CD4-positive, alpha-beta T cell treated with Interleukin-21 for 1 hour (primary cell): ENCODE data around the gene DDIT3.
"Not testable (repeated sequence)": the region's sequence is repeated elsewhere in the genome, so short reads cannot be mapped to it uniquely, and the experiment has no call there.

ENCODE experiments used
- DNase-seq: peaks from one replicate; pipeline ENCODE4 v3.0.0-alpha.2; 2020

The DDIT3 gene

DNA sequence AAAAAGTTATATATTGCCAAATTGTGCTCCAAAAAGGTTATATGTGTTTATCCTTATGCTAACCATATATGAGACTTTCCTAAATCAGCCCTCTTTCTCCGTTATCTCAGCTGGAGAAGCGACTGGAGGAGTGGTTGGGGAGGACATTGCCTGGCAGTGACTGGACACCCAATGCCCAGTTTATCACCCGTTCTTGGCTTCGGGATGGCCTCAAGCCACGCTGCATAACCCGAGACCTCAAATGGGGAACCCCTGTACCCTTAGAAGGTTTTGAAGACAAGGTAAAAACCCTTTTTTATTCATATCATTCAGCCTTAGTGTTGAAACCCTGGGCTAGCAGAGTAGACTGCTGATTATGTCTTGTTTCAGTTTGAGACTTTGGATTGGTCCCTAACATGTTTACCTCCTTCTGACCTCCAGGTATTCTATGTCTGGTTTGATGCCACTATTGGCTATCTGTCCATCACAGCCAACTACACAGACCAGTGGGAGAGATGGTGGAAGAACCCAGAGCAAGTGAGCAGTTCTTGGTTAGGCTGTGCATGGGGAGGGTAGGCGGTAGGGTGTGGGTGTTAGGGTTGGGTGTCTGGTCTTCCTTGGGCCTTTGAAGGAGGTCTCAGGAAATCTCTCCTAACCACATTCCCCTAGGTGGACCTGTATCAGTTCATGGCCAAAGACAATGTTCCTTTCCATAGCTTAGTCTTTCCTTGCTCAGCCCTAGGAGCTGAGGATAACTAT, 8.6 kb downstream of the DDIT3 start:
- no peak for DNase-seq

DNA sequence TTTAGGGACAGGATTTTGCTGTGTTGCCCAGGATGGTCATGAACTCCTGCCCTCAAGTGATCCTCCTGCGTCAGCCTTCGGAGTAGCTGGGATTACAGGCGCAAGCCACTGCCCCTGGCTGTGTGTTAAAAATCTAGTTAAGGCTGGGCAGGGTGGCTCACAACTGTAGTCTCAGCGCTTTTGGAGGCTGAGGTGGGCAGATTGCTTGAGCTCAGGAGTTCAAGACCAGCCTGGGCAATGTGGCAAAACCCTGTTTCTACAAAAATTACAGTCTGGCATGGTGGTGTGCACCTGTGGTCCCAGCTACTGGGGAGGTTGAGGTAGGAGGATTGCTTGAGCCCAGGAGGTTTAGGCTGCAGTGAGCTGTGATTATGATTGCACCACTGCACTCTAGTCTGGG, 9.2 kb downstream of the DDIT3 start:
- DNase-seq, result no peak

DNA sequence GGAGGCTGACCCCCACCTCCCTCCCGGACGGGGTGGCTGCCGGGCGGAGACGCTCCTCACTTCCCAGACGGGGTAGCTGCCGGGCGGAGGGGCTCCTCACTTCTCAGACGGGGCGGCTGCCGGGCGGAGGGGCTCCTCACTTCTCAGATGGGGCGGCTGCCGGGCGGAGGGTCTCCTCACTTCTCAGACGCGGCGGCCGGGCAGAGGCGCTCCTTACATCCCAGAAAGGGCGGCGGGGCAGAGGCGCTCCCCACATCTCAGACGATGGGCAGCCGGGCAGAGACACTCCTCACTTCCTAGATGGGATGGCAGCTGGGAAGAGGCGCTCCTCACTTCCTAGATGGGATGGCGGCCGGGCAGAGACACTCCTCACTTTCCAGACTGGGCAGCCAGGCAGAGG, 12.5 kb downstream of the DDIT3 start:
- not testable (repeated sequence) for DNase-seq

DNA sequence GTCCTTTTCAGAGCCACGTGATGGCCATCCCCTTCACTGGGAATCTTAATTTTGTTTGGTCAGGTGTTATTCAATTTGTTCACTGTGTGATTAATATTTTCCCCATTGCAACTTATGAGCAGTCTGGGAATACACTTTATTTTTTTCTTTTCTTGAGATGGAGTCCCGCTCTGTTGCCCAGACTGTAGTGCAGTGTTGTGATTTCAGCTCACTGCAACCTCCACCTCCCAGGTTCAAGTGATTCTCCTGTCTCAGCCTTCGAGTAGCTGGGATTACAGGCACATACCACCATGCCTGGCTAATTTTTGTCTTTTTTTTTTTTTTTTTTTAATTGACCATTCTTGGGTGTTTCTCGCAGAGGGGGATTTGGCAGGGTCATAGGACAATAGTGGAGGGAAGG, 13.8 kb downstream of the DDIT3 start:
- DNase-seq, result not testable (repeated sequence)

DNA sequence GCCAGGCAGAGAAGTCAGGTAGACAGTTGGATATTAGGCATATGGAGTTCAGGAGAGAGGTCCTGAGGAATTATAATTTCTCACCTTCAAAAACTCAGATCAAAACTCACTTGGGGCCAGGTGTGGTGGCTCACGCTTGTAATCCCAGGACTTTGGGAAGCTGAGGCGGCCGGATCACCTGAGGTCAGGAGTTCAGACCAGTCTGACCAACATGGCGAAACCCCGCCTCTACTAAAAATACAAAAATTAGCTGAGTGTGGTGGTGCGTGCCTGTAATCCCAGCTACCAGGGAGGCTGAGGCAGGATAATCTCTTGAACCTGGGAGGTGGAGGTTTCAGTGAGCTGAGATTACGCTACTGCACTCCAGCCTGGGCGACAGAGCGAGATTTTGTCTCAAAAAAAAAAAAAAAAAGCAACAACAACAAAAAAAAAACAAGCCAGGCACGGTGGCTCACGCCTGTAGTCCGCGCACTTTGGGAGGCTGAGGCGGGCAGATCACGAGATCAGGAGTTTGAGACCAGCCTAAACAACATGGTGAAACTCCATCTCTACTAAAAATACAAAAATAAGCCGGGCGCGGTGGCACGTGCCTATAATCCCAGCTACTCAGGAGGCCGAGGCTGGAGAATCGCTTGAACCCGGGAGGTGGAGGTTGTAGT, 17.9 kb downstream of the DDIT3 start:
- DNase-seq, result not testable (repeated sequence)

DNA sequence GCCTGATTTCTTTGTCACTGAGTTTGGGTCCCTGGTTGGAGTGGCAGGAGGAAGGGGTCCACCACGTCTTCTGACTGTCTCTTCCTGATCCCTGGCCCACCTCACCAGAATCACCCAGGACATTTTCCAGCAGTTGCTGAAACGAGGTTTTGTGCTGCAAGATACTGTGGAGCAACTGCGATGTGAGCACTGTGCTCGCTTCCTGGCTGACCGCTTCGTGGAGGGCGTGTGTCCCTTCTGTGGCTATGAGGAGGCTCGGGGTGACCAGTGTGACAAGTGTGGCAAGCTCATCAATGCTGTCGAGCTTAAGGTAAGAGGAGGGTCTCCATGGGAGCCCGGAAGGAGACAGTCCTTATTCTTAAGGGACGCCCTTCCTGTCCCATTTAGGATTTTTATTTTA, 20.1 kb downstream of the DDIT3 start:
- DNase-seq, result no peak

DNA sequence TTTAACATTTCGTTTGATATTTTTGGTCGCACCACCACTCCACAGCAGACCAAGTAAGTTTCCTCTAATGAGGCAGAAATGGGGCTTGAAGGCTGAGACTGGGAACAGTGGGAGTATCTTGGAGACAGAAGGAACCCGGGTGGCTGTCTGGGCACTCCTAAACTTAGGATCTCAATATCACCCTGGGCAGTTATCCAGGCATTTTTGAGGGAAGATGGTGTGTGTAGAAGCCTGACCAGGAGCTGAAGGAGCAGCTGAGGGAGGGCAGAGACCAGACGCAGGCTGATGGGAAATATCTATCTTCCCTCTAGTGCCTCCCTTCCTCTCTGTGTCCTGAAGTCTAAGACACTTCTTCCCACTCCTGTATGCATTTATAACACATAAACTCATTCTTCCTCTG, 21.7 kb downstream of the DDIT3 start:
- DNase-seq, result no peak

DNA sequence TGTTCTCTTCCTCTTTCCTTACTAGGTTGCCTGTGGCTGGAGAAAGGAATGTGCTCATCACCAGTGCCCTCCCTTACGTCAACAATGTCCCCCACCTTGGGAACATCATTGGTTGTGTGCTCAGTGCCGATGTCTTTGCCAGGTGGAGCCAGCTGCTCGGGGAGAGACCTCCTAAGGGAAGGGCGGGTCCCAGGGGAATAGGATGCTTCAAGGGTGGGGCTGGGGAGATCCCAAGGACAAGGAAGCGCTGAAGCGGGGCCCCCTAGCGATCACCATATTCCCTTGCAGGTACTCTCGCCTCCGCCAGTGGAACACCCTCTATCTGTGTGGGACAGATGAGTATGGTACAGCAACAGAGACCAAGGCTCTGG, 22.2 kb downstream of the DDIT3 start:
- DNase-seq, result no peak

DNA sequence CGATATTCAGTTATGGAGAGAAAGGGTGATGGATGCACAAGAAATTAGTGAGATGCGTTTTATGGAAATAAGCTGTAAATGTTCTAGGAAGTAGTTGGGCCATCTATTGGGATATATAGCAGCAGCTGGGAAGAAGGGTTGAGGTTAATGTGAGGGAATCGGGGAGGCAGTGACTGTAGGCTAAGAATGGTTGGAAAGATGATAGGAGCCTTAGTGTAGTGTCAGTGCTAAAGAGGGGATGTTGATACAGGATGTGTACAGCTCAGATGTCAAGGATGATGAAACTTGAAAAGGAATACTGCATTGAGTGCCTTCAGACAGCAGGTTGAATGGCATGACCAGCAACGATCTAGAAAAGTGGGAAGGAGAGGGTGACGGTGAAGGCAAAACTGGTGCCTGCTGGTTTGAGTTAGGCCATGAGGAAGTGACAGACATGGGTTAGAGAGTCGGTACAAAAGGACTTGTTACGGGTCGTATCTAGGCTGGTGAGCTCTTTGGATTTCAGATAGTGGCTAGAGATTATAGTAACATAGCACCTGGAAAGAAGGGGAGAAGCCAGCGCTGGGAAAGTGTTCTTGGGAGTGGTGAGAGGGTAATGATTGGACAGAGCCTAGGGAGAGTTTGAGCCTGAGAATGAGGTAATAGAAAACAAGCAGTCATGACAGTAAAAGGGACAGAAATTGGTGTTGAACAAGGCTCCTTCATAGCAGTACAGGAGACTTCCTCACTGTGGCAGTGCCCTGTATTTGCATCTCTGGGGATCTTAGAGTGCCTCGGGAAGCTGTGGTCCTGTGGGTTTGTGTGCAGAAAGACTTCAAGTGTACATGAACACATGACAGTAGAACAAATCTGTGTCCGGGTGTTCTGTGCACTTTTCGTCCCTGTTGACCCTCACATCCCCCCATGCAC, 22.8 kb downstream of the DDIT3 start:
- DNase-seq, result no peak

DNA sequence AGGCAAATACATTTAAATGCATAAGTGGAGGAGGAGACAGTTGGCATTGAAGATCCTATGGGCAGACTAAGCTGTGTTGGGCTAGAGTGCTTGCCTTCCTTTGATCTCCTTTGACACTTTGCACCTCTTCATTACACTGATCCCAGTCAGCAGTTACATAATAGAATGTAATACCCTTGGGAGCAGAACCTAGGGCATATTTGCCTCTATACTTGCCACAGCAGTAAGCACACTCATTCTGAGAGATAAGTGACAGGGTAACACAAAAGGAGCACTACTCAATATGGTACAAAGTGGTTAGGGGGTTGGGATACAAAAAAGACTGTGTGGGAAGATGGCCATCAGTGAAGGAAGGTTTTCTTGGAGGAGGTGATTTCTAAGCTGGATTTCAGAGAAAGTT, 23.5 kb downstream of the DDIT3 start:
- DNase-seq, result no peak

DNA sequence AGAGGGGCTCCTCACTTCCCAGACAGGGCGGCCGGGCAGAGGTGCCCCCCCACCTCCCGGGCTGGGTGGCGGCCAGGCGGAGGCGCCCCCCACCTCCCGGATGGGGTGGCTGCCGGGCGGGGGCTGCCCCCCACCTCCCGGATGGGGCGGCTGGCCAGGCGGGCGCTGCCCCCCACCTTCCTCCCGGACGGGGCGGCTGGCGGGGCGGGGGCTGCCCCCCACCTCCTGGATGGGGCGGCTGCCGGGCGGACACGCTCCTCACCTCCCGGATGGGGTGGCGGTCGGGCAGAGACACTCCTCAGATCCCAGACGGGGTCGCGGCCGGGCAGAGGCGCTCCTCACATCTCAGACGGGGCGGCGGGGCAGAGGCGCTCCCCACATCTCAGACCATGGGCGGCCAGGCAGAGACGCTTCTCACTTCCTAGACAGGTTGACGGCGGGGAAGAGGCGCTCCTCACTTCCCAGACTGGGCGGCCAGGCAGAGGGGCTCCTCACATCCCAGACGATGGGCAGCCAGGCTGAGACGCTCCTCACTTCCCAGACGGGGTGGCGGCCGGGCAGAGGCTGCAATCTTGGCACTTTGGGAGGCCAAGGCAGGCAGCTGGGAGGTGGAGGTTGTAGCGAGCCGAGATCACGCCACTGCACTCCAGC, 25.1 kb downstream of the DDIT3 start:
- DNase-seq, result not testable (repeated sequence)

DNA sequence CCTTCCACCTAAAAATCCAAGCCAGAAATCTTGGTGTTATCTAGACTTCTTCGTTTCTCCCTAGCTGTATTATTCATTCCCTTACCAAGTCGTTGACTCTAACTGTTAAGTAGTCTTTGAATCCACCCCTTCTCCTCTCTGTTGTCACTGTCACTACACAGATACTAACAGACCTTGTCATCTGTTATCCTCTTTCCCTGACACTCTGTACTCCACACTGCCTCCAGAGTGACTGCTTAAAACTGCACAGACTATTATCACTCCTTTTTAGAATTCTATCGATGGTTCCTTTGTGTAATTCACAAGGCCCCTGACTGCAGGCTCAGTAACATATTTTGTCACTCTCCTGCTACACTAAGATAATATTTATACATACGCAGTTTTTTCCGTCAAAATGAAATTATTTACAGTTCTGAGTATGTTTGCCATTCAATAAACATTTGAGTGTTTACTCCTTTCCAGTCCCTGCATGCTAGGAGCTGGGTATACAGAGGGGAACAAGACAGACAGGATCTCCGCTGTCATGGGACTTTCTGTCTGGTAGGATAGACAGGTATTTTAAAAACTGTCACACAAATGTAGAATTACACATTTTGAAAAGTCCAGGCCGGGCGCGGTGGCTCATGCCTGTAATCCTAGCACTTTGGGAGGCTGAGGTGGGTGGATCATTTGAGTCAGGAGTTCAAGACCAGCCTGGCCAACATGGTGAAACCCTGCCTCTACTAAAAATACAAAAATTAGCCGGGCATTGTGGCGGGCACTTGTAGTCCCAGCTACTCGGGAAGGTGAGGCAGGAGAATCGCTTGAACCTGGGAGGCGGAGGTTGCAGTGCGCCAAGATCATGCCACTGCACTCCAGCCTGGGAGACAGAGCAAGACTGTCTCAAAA, 28.7 kb downstream of the DDIT3 start:
- DNase-seq, result no peak

DNA sequence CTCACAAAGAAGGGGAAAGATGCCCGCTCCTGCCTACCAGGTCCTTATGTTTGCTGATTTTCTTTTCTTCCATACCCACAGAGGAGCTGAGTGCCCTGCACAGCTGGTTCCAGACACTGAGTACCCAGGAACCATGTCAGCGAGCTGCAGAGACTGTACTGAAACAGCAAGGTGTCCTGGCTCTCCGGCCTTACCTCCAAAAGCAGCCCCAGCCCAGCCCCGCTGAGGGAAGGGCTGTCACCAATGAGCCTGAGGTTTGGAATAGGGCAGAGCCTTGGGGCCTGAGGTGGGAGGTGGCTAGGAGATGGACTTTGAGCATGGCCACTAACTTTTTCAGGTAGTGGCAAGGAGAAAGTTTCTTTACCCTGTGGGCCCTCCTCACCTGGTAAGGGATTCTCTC, 30.2 kb downstream of the DDIT3 start:
- no peak for DNase-seq

DNA sequence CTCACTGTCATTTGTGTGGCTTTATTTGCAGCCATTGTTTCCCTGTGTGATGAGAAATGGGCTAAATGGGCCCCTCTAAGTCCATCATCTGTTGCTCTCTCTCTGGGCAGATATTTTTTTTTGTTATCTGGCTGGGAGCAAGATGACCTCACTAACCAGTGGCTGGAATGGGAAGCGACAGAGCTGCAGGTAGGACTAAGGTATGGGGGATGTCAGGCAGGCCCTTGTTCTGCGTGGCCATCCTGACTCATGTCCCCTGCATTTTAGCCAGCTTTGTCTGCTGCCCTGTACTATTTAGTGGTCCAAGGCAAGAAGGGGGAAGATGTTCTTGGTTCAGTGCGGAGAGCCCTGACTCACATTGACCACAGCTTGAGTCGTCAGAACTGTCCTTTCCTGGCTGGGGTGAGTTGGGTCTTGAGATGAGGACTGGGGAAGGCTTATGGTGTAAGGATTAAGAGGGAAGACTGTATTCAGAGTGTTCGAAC, 31.1 kb downstream of the DDIT3 start:
- DNase-seq, result no peak

DNA sequence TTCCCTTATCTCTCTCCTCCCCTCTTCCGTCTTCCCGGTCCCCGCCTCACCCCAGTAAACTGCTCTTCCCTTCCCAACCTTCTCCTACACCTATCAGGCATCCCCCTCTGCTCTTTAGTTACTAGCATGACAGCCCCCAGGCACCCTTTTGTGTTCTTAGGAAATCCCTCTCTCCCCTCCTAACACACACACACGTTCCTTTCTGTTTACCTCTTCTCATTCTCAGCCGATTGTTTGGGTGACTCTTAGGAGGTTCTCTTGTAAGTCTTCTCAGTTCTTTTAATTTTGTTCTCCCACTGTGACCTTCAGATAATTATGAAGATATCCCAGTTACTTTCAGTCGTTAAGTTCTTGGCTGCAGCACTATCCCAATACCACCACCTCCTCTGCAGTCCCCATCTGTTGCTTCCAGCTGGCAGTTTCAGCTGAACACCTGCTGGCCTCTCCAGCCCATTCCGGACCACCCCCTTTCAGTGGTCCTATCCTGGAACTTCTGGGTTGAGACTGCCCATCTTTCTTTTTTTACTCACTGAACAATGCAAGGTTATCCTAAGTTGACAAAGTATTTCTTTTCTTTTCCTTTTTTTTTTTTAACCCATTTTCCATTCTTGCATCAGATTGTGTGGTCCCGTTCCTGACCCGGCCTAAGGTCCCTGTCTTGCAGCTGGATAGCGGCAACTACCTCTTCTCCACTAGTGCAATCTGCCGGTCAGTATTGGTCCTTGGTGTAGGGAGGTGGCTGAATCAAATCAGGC, 31.7 kb downstream of the DDIT3 start:
- DNase-seq, result no peak

DNA sequence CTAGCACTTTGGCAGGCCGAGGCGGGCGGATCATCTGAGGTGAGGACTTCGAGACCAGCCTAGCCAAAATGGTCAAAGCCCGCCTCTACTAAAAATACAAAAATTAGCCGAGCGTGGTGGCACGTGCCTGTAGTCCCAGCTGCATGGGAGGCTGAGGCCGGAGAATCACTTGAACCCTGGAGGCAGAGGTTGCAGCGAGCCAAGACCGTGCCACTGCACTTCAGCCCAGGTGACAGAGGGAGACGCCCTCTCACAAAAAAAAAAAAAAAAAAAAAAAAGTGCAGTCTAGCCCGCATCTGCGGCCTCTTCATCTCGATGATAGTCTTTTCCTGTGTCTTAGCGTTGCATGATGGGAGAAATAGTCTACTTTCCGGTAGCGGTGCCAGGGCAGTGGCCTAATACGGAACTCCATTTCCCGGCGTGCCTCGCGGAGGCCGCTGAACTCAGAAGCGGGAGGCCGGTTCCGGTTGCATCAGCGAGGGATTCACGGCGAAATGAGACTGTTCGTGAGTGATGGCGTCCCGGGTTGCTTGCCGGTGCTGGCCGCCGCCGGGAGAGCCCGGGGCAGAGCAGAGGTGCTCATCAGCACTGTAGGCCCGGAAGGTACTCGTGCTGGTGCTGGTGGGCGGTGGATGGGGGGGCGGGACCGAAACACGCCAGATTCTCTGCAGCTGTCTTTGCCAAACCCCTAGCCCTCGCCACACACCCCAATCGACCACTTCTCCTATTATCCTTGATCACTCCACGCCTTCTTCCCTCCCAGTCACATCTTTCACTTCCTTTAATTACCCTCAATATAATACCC, 32.5 kb downstream of the DDIT3 start, which contains the start of gene MARS1:
Gene MARS1, plus strand, starts transcription at position 472 of the 805 bp plus-strand sequence. Its CDS starts 23 bp downstream, at position 495.
- DNase-seq, result peak; percentile 96

DNA sequence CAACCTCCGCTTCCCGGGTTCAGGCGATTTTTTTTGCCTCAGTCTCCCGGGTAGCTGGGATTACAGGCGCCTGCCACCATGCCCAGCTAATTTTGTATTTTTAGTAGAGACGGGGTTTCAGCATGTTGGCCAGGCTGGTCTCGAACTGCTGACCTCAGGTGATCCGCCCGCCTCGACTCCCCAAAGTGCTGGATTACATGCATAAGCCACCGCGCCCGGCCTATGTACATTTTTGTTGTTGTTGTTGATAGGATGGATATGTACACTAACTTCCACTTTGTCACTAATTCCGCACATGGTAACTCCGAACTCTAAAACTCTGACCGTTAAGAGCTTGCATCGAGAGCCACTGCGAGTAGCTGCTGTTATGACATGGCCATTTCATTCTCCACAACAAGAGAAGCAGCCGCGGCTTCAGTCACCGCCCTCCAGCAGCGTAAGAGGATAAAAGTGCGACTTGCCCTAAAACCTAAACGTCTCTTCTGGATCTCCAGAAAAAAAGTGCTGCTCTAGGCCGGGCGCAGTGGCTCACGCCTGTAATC, 33.2 kb downstream of the DDIT3 start:
- DNase-seq, result no peak

DNA sequence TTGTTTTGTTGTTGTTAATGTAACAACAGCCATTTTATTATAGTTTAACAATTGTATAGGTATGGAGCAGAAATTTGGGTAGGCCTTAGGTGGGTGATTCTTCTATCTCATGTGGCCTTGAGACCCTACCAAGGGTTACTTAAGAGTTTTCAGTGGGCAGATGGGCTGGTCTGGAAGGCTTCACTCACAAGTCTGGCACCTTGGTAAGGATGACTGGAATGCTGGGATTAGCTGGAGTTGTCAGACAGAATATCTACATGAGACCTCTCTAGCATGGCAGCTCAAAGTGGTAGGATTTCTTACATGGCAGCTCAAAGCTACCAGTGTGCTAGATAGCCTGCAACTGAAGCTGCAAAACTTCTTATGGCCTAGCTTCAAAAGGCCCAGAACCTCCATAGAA, 34.6 kb downstream of the DDIT3 start:
- no peak for DNase-seq

DNA sequence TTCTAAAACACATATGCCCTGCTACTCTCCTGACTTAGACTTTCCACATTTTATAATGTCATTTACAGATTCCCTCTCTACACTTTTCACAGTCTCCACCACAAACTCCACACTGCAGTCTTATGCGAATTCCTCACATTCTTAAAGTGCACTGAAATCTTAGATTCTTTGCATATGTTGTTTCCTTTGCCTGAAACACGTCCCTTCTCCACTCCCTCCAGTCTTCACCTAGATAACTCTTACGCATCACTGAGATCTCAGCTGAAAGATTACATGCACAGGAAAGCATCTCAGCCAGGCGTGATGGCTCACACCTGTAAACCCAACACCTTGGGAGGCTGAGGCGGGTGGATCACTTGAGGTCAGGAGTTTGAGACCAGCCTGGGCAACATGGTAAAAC, 36.8 kb downstream of the DDIT3 start:
- no peak for DNase-seq

DNA sequence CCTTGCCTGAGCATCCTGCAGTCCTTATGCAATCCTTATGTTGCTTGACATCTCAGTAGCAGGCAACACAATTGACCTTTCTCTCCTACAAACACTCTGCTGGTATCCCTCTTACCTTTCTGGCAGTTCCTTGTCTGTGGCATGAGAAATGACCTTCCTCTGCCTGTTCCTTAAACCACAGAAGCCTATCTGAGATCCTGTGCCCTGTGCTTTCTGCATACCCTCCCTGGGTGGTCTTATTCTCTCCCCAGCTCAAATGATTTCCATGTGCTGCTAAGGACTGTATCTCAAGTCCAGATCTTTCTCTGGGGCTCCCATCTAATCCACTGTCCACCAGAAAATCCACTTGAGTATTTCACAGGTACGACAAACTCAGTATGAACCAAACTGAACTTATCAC, 38.6 kb downstream of the DDIT3 start:
- no peak for DNase-seq
